ENCODE data around the gene GPRC5A. TPM values are rescaled to one million over a fixed set of nuclear protein-coding genes. Genes with fewer than 3 reads are reported as not detected.

The GPRC5A gene
- total and polyA plus RNA-seq, 4 donors = 4.6 to 86.0 (median 22.5) TPM

DNA sequence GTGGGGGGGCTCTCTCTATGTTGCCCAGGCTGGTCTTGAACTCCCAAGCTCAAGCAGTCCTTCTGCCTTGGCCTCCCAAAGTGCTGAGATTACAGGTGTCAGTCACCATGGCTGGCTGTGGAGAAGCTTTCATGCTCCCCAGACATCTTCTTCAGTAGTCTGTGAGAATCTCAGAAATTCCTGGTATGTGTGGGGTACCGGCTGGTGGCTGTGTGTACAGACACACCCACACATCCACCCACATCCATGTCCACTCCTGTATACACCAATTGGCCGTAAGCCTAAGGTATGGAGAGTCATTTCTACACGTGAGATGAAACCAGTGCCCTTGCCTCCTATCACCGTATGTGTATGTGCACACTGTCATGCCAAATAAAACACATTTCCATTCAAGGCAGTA lies 32.8 kb downstream of the GPRC5A start:
- intact Hi-C loops (cut with DNase I) = no loop called here
- DNase-seq (no peak), ATAC-seq (ENCODE audit: low FRiP score) (no peak)
- Histone ChIP-seq H3K9me3 (ENCODE audit: control insufficient read depth, low read length) (no peaks in the 10 kb centered on the region), H3K27me3 (ENCODE audit: control insufficient read depth in 1 of 2, insufficient read depth in 2 of 2, low read length in 1 of 2) (no peaks in the 10 kb centered on the region), H3K36me3 (ENCODE audit: control insufficient read depth in 1 of 2, insufficient read depth in 2 of 2, low read length in 1 of 2) (no peaks in the 10 kb centered on the region), H3K4me3 (ENCODE audit: low read length in 2 of 2) (no peak overlapping the region), H3K27ac (ENCODE audit: low read depth in 1 of 2, low read length in 2 of 2) (no peak overlapping the region), H3K4me1 (ENCODE audit: control insufficient read depth in 1 of 2, insufficient read depth in 2 of 2, low read length in 2 of 2) (no peaks in the 10 kb centered on the region)
- WGBS, 2 donors = 36 to 51% methylated on average over 4 of the region's 4 CpGs

DNA sequence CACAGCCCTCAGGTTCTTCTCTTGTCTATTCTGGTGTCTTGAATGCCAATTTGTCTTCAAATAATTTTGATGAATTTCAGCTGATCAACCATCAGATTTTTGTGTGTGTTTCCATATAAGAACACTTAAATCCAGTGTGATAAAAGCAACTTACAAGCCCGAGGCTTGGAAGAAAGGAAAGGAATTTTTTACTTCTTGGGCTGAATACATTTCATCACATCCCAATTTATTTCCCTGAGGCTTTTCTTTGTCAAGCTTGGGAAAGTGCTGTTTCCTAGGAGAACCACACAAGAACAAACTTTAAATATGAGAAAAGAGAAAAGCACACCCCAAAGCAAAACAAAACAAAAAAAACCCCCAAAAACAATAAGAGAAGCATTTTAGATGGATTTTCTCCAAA lies 34.0 kb downstream of the GPRC5A start:
- ATAC-seq (ENCODE audit: low FRiP score) (peak; percentile 64), DNase-seq (no peak)
- intact Hi-C loops (cut with DNase I) = no loop called here
- Histone ChIP-seq H3K9me3 (ENCODE audit: control insufficient read depth, low read length) (no peaks in the 10 kb centered on the region), H3K27ac (ENCODE audit: low read depth in 1 of 2, low read length in 2 of 2) (no peak overlapping the region), H3K36me3 (ENCODE audit: control insufficient read depth in 1 of 2, insufficient read depth in 2 of 2, low read length in 1 of 2) (no peaks in the 10 kb centered on the region), H3K4me3 (ENCODE audit: low read length in 2 of 2) (no peak overlapping the region), H3K4me1 (ENCODE audit: control insufficient read depth in 1 of 2, insufficient read depth in 2 of 2, low read length in 2 of 2) (no peaks in the 10 kb centered on the region), H3K27me3 (ENCODE audit: control insufficient read depth in 1 of 2, insufficient read depth in 2 of 2, low read length in 1 of 2) (no peaks in the 10 kb centered on the region)
- WGBS, 2 donors = 7 to 10% methylated on average over 1 of the region's 1 CpG

DNA sequence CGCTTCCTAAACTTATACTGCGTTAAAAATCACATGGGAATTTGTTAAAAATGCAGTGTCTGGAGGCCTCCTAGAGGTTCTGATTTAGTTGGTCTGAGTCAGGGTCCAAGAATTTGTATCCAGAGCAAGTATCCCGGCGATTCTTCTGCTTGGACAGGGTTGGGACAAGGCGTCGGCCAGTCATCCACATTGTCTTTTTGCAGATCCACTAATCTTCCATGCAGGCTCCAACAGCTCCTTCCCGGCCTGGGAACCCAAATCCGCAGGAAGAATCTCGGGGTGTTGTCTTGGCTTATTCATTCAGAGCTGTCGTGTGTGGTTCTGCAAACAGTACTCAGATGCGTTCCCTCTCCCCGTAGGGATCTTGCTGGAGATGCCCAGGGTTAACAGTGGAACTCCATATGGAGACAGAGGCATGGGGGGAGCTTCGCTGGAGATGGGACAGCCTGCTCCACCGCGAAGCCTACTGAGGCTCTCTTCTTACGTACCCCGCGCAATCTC lies 35.3 kb downstream of the GPRC5A start:
- no peaks in the 10 kb centered on the region for H3K9me3 ChIP-seq (ENCODE audit: control insufficient read depth, low read length)
- no peak for ATAC-seq (ENCODE audit: low FRiP score)
- H3K27me3 ChIP-seq (ENCODE audit: control insufficient read depth in 1 of 2, insufficient read depth in 2 of 2, low read length in 1 of 2) = no peaks in the 10 kb centered on the region
- H3K4me1 ChIP-seq (ENCODE audit: control insufficient read depth in 1 of 2, insufficient read depth in 2 of 2, low read length in 2 of 2) = no peaks in the 10 kb centered on the region
- intact Hi-C loops (cut with DNase I) = no loop called here
- WGBS, 2 donors = 82 to 83% methylated on average over 18 of the region's 18 CpGs
- H3K27ac ChIP-seq (ENCODE audit: low read depth in 1 of 2, low read length in 2 of 2) = no peak overlapping the region
- no peak for DNase-seq
- H3K36me3 ChIP-seq (ENCODE audit: control insufficient read depth in 1 of 2, insufficient read depth in 2 of 2, low read length in 1 of 2) = no peaks in the 10 kb centered on the region
- no peak overlapping the region for H3K4me3 ChIP-seq (ENCODE audit: low read length in 2 of 2)

GRCh38 chr12:12927211-12928079 lies 36.1 kb downstream of the GPRC5A start:
- ATAC-seq (ENCODE audit: low FRiP score) (peak; percentile 24), DNase-seq (peak in 1 of 2 donors; percentile 77)
- intact Hi-C loops (cut with DNase I) = no loop called here
- Histone ChIP-seq H3K27me3 (ENCODE audit: control insufficient read depth in 1 of 2, insufficient read depth in 2 of 2, low read length in 1 of 2) (no peaks in the 10 kb centered on the region), H3K4me3 (ENCODE audit: low read length in 2 of 2) (no peak overlapping the region), H3K27ac (ENCODE audit: low read depth in 1 of 2, low read length in 2 of 2) (no peak overlapping the region), H3K36me3 (ENCODE audit: control insufficient read depth in 1 of 2, insufficient read depth in 2 of 2, low read length in 1 of 2) (no peaks in the 10 kb centered on the region), H3K4me1 (ENCODE audit: control insufficient read depth in 1 of 2, insufficient read depth in 2 of 2, low read length in 2 of 2) (no peaks in the 10 kb centered on the region), H3K9me3 (ENCODE audit: control insufficient read depth, low read length) (no peaks in the 10 kb centered on the region)
- 57 to 58% methylated on average over 27 of the region's 27 CpGs for WGBS, 2 donors

GRCh38 chr12:12929696-12930095 lies 38.3 kb downstream of the GPRC5A start:
- ATAC-seq (ENCODE audit: low FRiP score) (no peak), DNase-seq (no peak)
- Histone ChIP-seq H3K4me1 (ENCODE audit: control insufficient read depth in 1 of 2, insufficient read depth in 2 of 2, low read length in 2 of 2) (no peaks in the 10 kb centered on the region), H3K4me3 (ENCODE audit: low read length in 2 of 2) (no peak overlapping the region), H3K9me3 (ENCODE audit: control insufficient read depth, low read length) (no peaks in the 10 kb centered on the region), H3K36me3 (ENCODE audit: control insufficient read depth in 1 of 2, insufficient read depth in 2 of 2, low read length in 1 of 2) (no peaks in the 10 kb centered on the region), H3K27me3 (ENCODE audit: control insufficient read depth in 1 of 2, insufficient read depth in 2 of 2, low read length in 1 of 2) (no peaks in the 10 kb centered on the region), H3K27ac (ENCODE audit: low read depth in 1 of 2, low read length in 2 of 2) (no peak overlapping the region)
- 91 to 95% methylated on average over 6 of the region's 6 CpGs for WGBS, 2 donors
- intact Hi-C loops (cut with DNase I) = no loop called here

DNA sequence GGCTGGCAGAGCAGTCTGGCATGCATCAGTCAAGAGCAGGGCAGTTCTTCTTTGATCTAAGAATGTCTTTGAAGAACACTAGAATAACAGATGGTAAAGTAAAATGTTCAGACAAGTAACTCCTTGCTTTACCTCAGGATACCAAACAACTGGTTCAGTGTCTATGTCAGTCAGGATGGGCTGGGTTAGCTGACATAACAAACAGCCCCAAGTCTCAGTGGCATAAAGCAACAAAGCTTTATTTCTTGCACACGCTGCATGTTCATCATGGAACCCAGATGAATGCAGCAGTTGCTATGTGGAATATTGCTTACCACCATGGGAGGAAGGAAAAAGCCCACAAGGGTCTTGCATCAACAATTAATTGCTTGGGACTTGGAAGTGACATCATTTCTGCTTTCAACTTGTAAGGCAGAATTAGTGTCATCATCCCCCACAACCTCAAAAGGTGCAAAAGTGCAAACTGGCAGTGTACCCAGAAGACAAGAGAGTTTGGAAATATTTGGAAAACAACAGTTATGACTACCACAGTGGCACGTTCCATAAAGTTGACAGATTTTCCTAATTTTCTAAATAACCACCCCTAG lies 39.4 kb downstream of the GPRC5A start:
- no peaks in the 10 kb centered on the region for H3K9me3 ChIP-seq (ENCODE audit: control insufficient read depth, low read length)
- H3K27me3 ChIP-seq (ENCODE audit: control insufficient read depth in 1 of 2, insufficient read depth in 2 of 2, low read length in 1 of 2) = no peaks in the 10 kb centered on the region
- H3K27ac ChIP-seq (ENCODE audit: low read depth in 1 of 2, low read length in 2 of 2) = no peak overlapping the region
- no peak for ATAC-seq (ENCODE audit: low FRiP score)
- no peaks in the 10 kb centered on the region for H3K36me3 ChIP-seq (ENCODE audit: control insufficient read depth in 1 of 2, insufficient read depth in 2 of 2, low read length in 1 of 2)
- no peak for DNase-seq
- no peak overlapping the region for H3K4me3 ChIP-seq (ENCODE audit: low read length in 2 of 2)
- intact Hi-C loops (cut with DNase I) = no loop called here
- no peaks in the 10 kb centered on the region for H3K4me1 ChIP-seq (ENCODE audit: control insufficient read depth in 1 of 2, insufficient read depth in 2 of 2, low read length in 2 of 2)
- 96 to 98% methylated on average over 2 of the region's 2 CpGs for WGBS, 2 donors

GRCh38 chr12:12933742-12934141 lies 42.4 kb downstream of the GPRC5A start:
- Histone ChIP-seq H3K4me1 (ENCODE audit: control insufficient read depth in 1 of 2, insufficient read depth in 2 of 2, low read length in 2 of 2) (no peaks in the 10 kb centered on the region), H3K27me3 (ENCODE audit: control insufficient read depth in 1 of 2, insufficient read depth in 2 of 2, low read length in 1 of 2) (no peaks in the 10 kb centered on the region), H3K4me3 (ENCODE audit: low read length in 2 of 2) (no peak overlapping the region), H3K27ac (ENCODE audit: low read depth in 1 of 2, low read length in 2 of 2) (no peak overlapping the region), H3K36me3 (ENCODE audit: control insufficient read depth in 1 of 2, insufficient read depth in 2 of 2, low read length in 1 of 2) (peaks cover 0 to 2% of the 10 kb centered on the region in 2 donors), H3K9me3 (ENCODE audit: control insufficient read depth, low read length) (no peaks in the 10 kb centered on the region)
- WGBS, 2 donors = 92 to 95% methylated on average over 4 of the region's 4 CpGs
- ATAC-seq (ENCODE audit: low FRiP score) = no peak
- intact Hi-C loops (cut with DNase I) = no loop called here
- no peak for DNase-seq

DNA sequence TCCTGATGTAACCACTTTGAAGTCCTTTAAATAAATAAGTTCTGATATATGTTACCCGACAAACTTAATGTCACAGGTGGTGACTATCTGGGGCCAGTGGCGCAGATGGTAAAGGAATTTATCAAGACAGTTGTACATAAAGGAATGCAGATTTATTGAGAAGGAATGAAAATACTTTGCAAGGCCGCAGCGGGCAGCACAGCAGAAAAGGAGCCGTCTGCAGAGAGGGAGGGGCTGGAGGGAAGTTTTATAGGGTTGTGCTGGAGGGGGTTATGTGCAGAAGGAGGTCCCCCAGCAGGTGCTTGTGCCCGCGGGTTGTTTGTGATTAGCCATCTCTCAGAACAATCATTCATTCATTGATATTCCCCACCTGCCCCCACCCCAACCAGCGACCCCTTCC lies 43.2 kb downstream of the GPRC5A start:
- intact Hi-C loops (cut with DNase I) = no loop called here
- WGBS, 2 donors = 58 to 65% methylated on average over 8 of the region's 8 CpGs
- Histone ChIP-seq H3K4me3 (ENCODE audit: low read length in 2 of 2) (no peak overlapping the region), H3K27ac (ENCODE audit: low read depth in 1 of 2, low read length in 2 of 2) (no peak overlapping the region), H3K36me3 (ENCODE audit: control insufficient read depth in 1 of 2, insufficient read depth in 2 of 2, low read length in 1 of 2) (peaks cover 0 to 2% of the 10 kb centered on the region in 2 donors), H3K9me3 (ENCODE audit: control insufficient read depth, low read length) (no peaks in the 10 kb centered on the region), H3K4me1 (ENCODE audit: control insufficient read depth in 1 of 2, insufficient read depth in 2 of 2, low read length in 2 of 2) (no peaks in the 10 kb centered on the region), H3K27me3 (ENCODE audit: control insufficient read depth in 1 of 2, insufficient read depth in 2 of 2, low read length in 1 of 2) (no peaks in the 10 kb centered on the region)
- ATAC-seq (ENCODE audit: low FRiP score) = no peak
- no peak for DNase-seq

Measured in aorta (tissue), 5 donors.